ENCODE results near the gene PTPN6.

PTPN6 gene

DNA sequence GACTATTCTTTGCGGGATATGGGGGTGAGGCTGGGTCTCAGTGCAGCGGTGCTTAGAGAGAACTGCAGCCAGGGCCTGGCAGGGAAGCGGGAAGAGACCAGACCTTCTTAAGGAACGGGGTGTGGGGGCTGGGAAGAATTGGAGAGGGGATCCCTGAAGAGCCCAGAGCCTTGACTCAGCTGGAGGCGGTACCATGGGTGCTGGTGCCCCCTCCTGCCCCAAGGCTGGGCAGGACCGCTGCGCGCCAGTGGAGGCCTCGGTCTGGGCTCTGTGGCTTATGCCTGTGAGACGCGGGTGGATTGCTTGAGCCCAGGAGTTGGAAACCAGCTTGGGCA is 8.9 kb upstream of the PTPN6 start:
- TF ChIP-seq ZNF274 (IDR thresholded peaks at IDR 0.05; ENCODE audit: low read depth, low read length) = no peak
- H3K4me3 ChIP-seq (ENCODE audit: low read length) = no peak overlapping the region

DNA sequence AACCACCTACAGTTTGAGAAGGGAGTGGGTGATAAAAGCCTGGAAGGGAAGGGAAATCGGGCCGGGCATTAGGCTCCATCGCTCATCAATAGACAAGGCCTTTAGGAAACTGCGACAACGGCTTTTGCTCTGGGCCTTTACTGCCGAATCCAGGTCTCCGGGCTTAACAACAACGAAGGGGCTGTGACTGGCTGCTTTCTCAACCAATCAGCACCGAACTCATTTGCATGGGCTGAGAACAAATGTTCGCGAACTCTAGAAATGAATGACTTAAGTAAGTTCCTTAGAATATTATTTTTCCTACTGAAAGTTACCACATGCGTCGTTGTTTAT is 7.8 kb upstream of the PTPN6 start:
- H3K4me3 ChIP-seq (ENCODE audit: low read length) = no peak overlapping the region; the same call in 1 of the 2 replicates
- no peak for TF ChIP-seq ZNF274 (IDR thresholded peaks at IDR 0.05; ENCODE audit: low read depth, low read length)

GRCh38 chr12:6943722-6944380 is 7.3 kb upstream of the PTPN6 start, which contains the start of the genes C12orf57 and RNU7-1:
Gene C12orf57, plus strand, starts transcription at chr12:6944022. Its CDS starts 100 bp downstream, at chr12:6944122.
Gene RNU7-1, plus strand, starts transcription at chr12:6943816.
- H3K4me3 ChIP-seq (ENCODE audit: low read length) = peak within 1 kb of the TSS; percentile 87
- TF ChIP-seq ZNF274 (IDR thresholded peaks at IDR 0.05; ENCODE audit: low read depth, low read length) = no peak

GRCh38 chr12:6944381-6945186 is 6.6 kb upstream of the PTPN6 start:
- H3K4me3 ChIP-seq (ENCODE audit: low read length) = peak overlapping the region; percentile 87
- no peak for TF ChIP-seq ZNF274 (IDR thresholded peaks at IDR 0.05; ENCODE audit: low read depth, low read length)

GRCh38 chr12:6945613-6946012 is 5.5 kb upstream of the PTPN6 start:
- peak overlapping the region; percentile 87; the same call in 1 of the 2 replicates for H3K4me3 ChIP-seq (ENCODE audit: low read length)
- no peak for TF ChIP-seq ZNF274 (IDR thresholded peaks at IDR 0.05; ENCODE audit: low read depth, low read length)

DNA sequence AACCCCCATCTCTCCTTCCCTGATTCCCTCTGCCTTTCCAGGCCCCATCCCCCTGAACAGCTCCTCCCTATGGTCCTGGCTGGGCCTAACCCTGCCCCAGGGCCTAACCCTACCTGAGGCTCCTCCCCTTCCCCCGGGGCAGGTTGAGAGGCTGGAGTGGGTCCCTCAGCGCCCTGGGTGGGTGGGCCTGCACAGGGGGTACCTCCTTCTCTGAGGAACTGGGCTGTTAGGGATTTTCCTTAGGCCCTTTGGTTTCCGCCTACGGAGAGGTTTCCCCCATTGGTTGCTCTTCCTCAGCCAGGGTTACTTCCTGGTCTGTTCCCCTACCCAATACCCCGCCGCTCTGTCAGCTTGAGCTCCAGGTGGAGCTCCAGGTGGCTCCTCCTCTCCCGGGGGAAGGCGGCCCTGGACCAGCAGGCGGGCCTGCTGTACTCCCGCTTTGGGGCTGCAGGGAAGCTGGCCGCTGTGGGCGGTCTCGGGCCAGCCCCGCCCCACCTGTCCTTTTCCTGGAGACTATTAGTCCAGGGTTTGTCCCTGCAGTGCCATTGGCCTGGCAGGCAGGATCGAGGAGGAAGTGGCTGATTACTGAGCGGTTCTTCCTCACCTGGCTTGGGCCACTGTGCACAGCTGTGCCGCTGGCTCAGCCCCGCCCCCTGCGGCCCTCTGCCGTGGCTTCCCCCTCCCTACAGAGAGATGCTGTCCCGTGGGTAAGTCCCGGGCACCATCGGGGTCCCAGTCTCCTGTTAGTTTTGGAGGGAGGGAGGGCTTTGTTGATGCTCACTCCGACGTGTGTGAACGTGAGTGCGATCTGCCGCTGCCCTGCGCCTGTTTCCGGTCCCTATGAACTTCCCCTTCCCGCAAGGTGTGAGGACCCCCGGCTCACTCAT is 4.9 kb upstream of the PTPN6 start:
- peak overlapping the region; percentile 87; the same call in 1 of the 2 replicates for H3K4me3 ChIP-seq (ENCODE audit: low read length)
- TF ChIP-seq ZNF274 (IDR thresholded peaks at IDR 0.05; ENCODE audit: low read depth, low read length) = no peak

- TF ChIP-seq ZNF274 (IDR thresholded peaks at IDR 0.05; ENCODE audit: low read depth, low read length) = no peak
- peak overlapping the region; percentile 87; the same call in 1 of the 2 replicates for H3K4me3 ChIP-seq (ENCODE audit: low read length)
Observed at GRCh38 chr12:6946920-6947374, 4.2 kb upstream of the PTPN6 start.

GRCh38 chr12:6947615-6948014 is 3.5 kb upstream of the PTPN6 start:
- H3K4me3 ChIP-seq (ENCODE audit: low read length) = no peak overlapping the region
- no peak for TF ChIP-seq ZNF274 (IDR thresholded peaks at IDR 0.05; ENCODE audit: low read depth, low read length)

GRCh38 chr12:6948873-6949594 is 2.1 kb upstream of the PTPN6 start:
- no peak for TF ChIP-seq ZNF274 (IDR thresholded peaks at IDR 0.05; ENCODE audit: low read depth, low read length)
- no peak overlapping the region; the same call in 1 of the 2 replicates for H3K4me3 ChIP-seq (ENCODE audit: low read length)

- TF ChIP-seq ZNF274 (IDR thresholded peaks at IDR 0.05; ENCODE audit: low read depth, low read length) = no peak
- peak overlapping the region; percentile 90; the same call in 1 of the 2 replicates for H3K4me3 ChIP-seq (ENCODE audit: low read length)
Observed at GRCh38 chr12:6950401-6950801, 755 bp upstream of the PTPN6 start.

- no peak for TF ChIP-seq ZNF274 (IDR thresholded peaks at IDR 0.05; ENCODE audit: low read depth, low read length)
- peak overlapping the region; percentile 90; the same call in 1 of the 2 replicates for H3K4me3 ChIP-seq (ENCODE audit: low read length)
Observed at GRCh38 chr12:6951551-6952120, 480 bp downstream of the PTPN6 start.

DNA sequence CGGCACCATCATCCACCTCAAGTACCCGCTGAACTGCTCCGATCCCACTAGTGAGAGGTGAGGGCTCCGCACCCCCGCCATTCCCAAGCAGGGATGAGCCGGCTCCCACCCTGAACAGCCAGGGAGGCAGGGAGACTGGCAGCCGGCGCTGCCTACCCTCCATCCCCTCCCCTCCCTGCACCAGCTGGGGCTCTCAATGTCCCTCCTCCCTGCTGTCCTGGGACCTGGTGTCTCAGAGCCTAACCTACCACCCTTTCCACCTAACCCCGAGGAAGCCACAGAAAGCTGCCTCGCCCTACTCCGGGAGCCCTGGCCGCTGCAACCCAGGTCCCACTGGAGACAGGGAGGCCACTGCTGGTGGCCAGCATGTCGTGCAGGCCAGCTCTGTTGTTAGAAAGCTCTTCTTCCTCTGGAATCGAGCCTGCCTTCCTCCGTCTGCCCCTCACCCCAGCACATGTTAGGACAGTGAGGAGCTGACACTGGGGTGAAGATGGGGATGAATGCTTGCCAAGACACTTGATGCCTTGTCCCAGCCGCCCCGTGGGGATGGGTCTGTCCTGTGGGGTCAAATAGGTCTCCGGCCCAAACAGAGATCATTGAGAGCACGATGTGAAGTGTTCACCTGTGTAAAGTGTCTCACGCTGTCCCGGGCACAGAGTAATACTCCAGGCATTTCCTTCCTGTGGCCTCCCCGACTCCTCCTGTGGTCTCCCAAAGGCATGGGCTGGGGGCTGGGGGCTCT is 1.1 kb downstream of the PTPN6 start:
- H3K4me3 ChIP-seq (ENCODE audit: low read length) = peak overlapping the region; percentile 90
- no peak for TF ChIP-seq ZNF274 (IDR thresholded peaks at IDR 0.05; ENCODE audit: low read depth, low read length)

Data from GM08714 (cell line).